Neural cell (in vitro differentiated cells): Measurements from ENCODE around the gene WDR5.

Experiments
- CTCF ChIP-seq: fragments of 450-650 bp; IDR thresholded peaks from 2 replicates; pipeline ENCODE4 v1.5.1; 2014; ENCODE audit warnings: antibody characterized with exemption, mild to moderate bottlenecking, moderate library complexity; ENCODE audit not compliant: poor library complexity, severe bottlenecking
- EP300 ChIP-seq: fragments of 450-650 bp; conservative IDR thresholded peaks from 2 replicates; pipeline ENCODE4 v1.6.1; 2014; ENCODE audit warnings: antibody characterized with exemption, mild to moderate bottlenecking, moderate library complexity; ENCODE audit not compliant: poor library complexity, severe bottlenecking
- EZH2 ChIP-seq: fragments of 200-600, 300-800 bp; shearing (Covaris generic), sonication (generic); IDR thresholded peaks from 2 replicates; pipeline ENCODE4 v1.6.1; 2014; ENCODE audit warnings: antibody characterized with exemption, low read length, borderline replicate concordance, mild to moderate bottlenecking; ENCODE audit not compliant: insufficient read depth, poor library complexity, severe bottlenecking
- SMC3 ChIP-seq: fragments of 450-650 bp; conservative IDR thresholded peaks from 2 replicates; pipeline ENCODE4 v1.6.1; 2014; ENCODE audit warnings: antibody characterized with exemption, mild to moderate bottlenecking, moderate library complexity; ENCODE audit not compliant: poor library complexity

- TF ChIP-seq CTCF (no peak), EP300 (no peak), EZH2 (no peak), SMC3 (no peak)
Measured at GRCh38 chr9:134205672-134206310, 69.9 kb downstream of the WDR5 start.
